Measurements from ENCODE around the gene CFAP68. TPM values are rescaled to one million over a fixed set of nuclear protein-coding genes. Genes with fewer than 3 reads are reported as not detected.
A peak's percentile ranks its signal among the peaks of the same experiment; 100 is the strongest.
"Not testable (repeated sequence)": the region's sequence is repeated elsewhere in the genome, so short reads cannot be mapped to it uniquely, and the experiment has no call there.

Gene CFAP68
- total RNA-seq, 1 donor from 2014 or later, result 18.8 TPM

DNA sequence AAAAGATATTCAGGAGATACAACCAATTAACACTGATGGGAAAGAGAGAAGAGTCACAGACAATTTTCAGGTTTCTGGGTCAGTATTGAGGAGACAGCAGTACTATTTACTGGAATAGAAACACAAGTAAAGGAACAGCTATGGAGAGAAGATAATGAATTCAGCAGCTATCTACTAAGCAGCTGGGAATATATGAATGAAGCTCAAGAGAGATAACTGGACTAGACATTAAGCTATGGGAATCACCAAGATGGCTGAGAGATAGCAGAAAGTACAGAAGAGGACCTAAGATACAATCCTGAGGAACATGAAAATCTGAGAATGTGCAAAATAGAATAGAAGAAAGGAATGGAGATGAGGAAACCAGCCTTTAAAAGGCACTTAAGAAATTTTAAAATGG lies 23.8 kb upstream of the CFAP68 start:
- ATAC-seq (no peak), DNase-seq (ENCODE audit: low spot score) (no peak)
- intact Hi-C loops (cut with DNase I), result no loop called here

- ATAC-seq (no peak), DNase-seq (ENCODE audit: low spot score) (no peak)
- intact Hi-C loops (cut with DNase I), result no loop called here
Measured at GRCh38 chr11:111860257-111860656, 19.1 kb upstream of the CFAP68 start.

GRCh38 chr11:111870113-111870512 lies 9.2 kb upstream of the CFAP68 start:
- intact Hi-C loops (cut with DNase I), result no loop called here
- ATAC-seq (no peak), DNase-seq (ENCODE audit: low spot score) (no peak)

DNA sequence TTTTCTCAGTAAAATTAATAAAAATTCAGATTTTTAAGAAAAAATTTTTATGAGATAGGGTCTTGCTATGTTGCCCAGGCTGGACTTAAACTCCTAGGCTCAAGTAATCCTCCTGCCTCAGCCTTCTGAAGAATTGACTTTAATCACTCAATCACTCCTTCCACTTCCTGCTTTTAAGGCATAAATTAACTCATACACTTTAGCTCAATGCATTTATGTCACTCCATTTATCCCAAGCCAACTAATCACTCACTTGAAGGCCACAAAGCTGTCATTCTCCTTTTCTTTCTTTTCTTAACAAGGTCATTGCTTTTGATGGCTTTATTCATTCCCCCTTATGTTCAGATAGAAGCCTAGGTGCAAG lies 8.8 kb upstream of the CFAP68 start:
- no peak for ATAC-seq
- no peak for DNase-seq (ENCODE audit: low spot score)
- intact Hi-C loops (cut with DNase I), result no loop called here

DNA sequence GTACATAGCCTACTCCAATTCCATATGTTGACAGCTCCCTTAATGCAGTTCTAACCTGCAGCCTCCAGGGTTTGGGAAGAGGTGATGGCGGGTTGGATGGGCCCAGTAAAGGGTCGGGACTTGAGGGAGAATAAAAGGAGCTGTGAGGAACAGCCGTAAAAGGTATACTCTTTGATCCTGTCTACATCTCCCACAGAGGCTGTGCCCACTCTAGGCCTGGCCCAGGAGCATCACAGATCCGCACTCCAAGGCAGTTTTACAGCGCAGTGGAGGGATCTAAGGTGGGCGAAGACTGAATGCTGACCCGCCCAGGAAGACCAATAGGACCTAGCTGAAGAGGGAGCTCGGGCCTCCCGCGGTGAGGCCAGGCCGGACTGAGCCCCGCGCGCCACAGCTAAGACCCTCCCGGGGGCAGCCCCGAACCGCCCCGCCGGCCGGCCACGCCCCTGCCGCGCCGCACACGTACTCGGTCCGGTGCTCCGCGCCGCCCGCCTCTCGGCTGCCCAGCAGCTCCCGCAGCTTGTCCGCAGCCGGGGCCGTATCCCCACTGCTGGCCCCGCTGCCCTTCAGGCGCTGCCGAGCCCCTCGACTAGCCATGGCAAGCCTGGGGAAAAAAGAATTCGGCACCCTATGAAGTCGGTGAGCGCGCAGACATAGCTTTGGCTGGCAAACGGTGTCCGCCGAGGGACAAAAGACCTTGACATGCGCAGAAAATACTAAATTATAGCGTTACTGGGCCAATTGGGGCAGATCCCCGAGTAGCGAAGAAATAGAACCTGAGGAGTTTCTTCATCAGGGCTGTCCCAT lies 8.3 kb upstream of the CFAP68 start, which contains the start of gene ALG9:
ALG9 (minus strand) TSS at position 696 of the 807 bp plus-strand sequence; CDS start at position 597, 99 bp downstream.
- intact Hi-C loops (cut with DNase I), result no loop called here
- peak; percentile 90 for ATAC-seq
- peak; percentile 95 for DNase-seq (ENCODE audit: low spot score)

DNA sequence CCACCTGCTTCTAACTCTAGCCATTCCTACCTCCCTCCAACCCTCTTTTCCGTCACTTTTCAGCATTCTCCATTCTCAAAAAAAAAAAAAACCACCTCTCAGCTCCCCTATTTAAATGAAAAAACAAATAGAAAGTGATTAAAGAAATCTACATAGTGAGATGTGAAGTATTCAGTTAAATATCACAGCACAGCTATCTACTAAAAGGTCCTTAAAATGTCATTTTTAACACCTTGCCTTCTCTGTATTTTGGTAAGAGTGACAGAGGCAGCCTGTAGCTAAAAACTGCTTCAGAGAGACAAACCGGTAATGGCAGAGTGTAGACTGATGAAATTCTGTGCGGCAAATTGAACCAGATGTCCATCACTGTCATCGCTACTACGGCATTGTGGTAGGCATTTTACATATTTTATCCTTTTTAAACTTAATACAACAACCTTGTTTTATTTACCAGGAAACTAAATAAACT lies 7.6 kb upstream of the CFAP68 start:
- no peak for DNase-seq (ENCODE audit: low spot score)
- intact Hi-C loops (cut with DNase I), result no loop called here
- no peak for ATAC-seq

DNA sequence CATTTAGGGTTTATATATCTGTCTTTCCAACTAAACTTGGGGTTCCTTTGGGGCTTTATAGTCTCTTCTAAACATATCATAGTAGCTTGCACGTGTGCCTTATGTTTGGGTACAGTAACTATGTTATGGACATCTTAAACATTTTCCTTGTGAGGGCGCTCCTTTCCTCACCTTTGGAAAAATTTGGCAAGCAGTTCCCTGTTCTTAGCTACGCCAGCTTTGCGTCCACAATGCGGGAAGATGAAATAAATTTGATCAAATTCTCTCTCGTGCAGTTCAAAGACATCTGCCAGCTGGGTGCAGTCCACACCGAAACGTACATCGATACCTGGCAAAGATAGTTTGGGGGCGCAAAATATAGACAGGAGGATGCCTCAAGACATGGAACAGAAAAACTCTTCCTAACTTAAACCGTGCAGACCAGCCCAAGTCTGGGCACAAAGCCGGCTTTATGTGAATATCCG lies 924 bp upstream of the CFAP68 start:
- intact Hi-C loops (cut with DNase I), result loop anchor here (5.0 kb wide), 1 partner anchor 104 kb away; no protein-coding TSS in a partner anchor
- no peak for DNase-seq (ENCODE audit: low spot score)
- no peak for ATAC-seq

DNA sequence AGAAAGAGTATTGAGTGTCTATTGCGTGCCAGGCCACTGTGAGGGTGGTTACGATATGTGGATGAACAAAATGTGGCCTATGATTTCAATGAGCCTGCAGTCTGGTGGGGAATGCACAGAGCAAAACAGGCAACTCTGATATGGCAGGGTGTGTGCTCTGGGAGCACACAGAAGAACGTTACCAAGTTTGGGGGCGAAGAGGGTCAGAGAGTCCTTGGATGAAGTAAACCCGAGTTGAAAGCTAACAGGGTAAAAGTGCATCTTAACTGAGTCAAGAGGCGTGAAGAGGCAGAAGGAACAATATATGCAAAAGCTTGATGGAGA lies 258 bp downstream of the CFAP68 start:
- DNase-seq (ENCODE audit: low spot score), result no peak
- intact Hi-C loops (cut with DNase I), result loop anchor here (5.0 kb wide), 1 partner anchor 103 kb away; no protein-coding TSS in a partner anchor
- peak; percentile 9 for ATAC-seq

DNA sequence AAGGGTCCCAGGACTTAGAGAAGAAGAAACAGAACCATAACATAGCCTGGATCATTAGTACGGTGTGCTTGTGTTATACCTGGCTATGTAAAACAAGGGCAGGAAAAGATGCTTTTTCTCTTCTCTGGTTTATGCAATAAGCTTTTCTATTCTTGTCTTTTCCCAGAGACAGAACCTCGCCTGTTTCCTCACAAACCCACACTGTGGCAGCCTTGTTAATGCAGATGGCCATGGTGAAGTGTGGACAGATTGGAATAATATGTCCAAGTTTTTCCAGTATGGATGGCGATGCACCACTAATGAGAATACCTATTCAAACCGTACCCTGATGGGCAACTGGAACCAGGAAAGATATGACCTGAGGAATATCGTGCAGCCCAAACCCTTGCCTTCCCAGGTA lies 2.9 kb downstream of the CFAP68 start:
- ATAC-seq, result no peak
- intact Hi-C loops (cut with DNase I), result no loop called here
- no peak for DNase-seq (ENCODE audit: low spot score)

GRCh38 chr11:111885053-111885452 lies 5.7 kb downstream of the CFAP68 start:
- intact Hi-C loops (cut with DNase I); ATAC-seq; DNase-seq (ENCODE audit: low spot score): not testable (repeated sequence)

DNA sequence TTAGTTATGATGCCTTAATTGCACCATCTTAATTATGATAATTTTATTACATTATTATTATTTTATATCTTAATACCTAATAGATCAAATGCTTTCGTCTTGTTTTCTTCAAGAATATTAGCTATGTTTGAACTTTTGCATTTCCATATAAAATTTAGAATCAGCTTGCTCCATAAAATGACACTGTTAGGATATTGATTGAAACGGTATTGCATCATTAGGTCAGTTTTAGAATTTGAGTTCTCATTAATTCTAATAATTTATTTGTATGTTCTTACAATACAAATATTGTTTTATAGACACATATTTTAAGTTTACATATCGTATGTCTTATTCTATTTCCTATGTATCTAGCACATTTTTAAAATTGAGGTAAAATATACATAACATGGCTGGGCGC lies 6.7 kb downstream of the CFAP68 start:
- no peak for ATAC-seq
- intact Hi-C loops (cut with DNase I), result no loop called here

GRCh38 chr11:111886844-111887243 lies 7.5 kb downstream of the CFAP68 start:
- ATAC-seq, result no peak
- intact Hi-C loops (cut with DNase I), result no loop called here

More for the DNA sequence above, 6.7 kb downstream of the CFAP68 start:
- DNase-seq (ENCODE audit: low spot score), result no peak

DNA sequence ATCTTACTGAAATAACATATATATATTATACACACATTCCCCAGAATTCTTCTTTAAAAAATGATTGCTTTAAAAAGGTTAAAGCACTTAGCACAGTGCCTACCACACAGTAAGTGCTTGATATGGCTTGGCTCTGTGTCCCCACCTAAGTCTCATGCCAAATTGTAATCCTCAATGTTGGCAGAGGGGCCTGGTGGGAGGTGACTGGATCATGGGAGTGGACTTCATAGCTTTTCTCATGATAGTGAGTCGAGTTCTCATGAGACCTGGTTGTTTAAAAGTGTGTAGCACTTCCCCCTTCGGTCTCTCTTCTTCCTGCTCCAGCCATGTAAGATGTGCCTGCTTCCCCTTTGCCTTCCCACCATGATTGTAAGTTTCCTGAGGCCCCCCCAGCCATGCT lies 26.1 kb downstream of the CFAP68 start:
- no peak for ATAC-seq
- intact Hi-C loops (cut with DNase I), result no loop called here
- DNase-seq (ENCODE audit: low spot score), result no peak

More at GRCh38 chr11:111886844-111887243, 7.5 kb downstream of the CFAP68 start:
- no peak for DNase-seq (ENCODE audit: low spot score)

GRCh38 chr11:111906680-111907079 lies 27.3 kb downstream of the CFAP68 start:
- ATAC-seq (no peak), DNase-seq (ENCODE audit: low spot score) (no peak)
- intact Hi-C loops (cut with DNase I), result no loop called here

DNA sequence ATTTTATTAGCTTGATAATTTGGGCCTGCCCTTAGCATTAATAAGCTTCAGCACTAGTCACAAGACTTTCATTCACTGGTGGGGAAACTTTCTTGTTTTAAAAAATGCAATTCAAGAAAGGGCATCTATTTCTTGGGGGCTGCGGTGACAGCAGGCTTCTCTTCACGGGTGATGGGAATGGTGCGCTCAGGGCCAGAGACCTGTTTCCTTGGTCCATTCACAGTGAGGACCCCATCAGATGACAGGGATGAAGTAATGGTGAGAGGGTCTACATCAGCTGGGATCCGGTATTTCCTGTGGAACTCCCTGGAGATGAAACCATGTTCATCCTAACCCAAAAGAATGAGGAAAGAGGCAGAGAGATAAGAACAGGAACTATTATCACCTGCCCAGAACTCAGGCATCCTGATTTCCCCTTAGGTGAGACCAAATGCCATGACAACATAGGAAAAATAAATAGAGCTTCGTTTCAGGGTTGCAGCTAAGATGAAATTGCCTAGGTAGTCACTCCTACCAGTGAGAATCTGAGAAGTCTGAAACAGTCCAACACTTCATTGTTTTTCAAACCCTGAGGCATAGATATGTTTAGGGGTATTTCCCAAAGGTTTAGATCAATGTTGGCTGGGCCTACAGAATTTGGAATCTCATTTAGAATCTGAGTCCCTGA lies 29.4 kb downstream of the CFAP68 start:
- intact Hi-C loops (cut with DNase I), result no loop called here
- DNase-seq (ENCODE audit: low spot score), result no peak
- ATAC-seq, result no peak

DNA sequence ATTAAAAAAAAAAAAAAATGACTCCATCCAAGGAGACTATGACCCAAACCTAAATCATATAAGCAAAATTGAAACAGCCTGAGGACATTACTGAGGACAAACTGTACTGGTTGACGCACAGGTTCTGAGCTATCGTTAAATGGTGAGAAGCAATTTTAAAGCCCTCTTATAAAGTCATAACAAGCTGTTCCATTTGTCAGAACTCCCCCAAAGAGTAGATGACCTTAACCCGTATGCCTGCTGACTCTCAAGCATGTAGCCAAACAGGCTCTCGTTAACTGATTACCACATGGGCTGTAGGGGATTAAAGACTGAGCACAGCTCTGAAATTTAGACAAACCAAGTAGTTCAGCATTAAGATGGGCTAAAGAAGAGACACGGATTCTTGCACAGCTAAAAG lies 30.0 kb downstream of the CFAP68 start:
- DNase-seq (ENCODE audit: low spot score) (no peak), ATAC-seq (no peak)
- intact Hi-C loops (cut with DNase I), result no loop called here

GRCh38 chr11:111910676-111911562 lies 31.6 kb downstream of the CFAP68 start:
- ATAC-seq (no peak), DNase-seq (ENCODE audit: low spot score) (peak; percentile 69)

DNA sequence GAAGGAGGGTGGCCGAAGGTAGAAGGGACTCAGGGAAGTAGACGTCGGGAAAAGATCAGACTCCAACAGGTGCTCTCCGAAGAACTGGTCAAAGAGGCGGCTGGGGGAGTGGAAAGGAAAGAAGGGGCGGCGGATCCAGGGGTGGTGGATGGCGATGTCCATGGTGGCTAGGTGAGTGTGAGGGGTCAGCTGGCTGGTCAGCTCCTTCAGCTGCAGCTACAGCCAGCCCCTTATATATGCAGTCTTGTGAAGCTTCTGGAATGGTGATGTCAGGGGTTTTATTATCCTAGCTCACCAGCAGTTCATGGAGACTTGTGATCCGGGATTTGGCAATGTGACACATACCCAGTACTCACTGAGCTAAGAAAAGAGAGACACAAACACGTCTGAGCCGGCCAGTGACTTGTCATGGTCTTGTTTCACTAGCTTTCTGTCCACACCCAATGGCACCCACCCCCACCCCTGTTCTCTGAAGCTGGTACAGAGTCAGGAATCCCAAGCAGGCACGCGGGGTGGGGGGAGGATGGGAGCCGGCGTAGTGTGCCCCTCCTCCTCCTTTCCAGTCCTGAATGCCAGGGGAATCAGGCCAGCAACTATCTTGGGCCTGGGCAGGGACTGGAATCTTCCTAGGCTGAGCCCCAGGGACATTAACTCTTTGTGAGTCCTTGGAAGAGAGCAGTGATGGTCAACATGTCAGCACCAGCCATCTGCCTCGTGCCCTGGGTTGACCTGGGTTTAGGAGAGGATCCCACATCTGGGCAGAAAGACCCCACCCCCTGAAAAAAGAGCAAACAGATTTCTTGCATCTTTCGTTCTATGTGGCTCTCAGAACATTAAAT lies 32.4 kb downstream of the CFAP68 start, which contains the start of gene CRYAB:
CRYAB (minus strand) TSS at position 208 of the 839 bp plus-strand sequence; CDS start at position 162, 46 bp downstream.
- ATAC-seq (peak; percentile 82), DNase-seq (ENCODE audit: low spot score) (peak; percentile 90)
- intact Hi-C loops (cut with DNase I), result no loop called here

More at GRCh38 chr11:111910676-111911562, 31.6 kb downstream of the CFAP68 start:
- intact Hi-C loops (cut with DNase I), result no loop called here
